Left forelimb (tissue), 1 donor: ENCODE data around the gene ADAM11.

Experiments used
- DNase-seq: peaks from one replicate; pipeline ENCODE4 v3.0.0-alpha.2; 2018; ENCODE audit warnings: low spot score

Gene ADAM11

GRCh38 chr17:44830359-44831288 is 71.8 kb downstream of the ADAM11 start:
- DNase-seq, result no peak

- no peak for DNase-seq
Measured at GRCh38 chr17:44831371-44831770, 72.6 kb downstream of the ADAM11 start.
